Prostate gland (tissue), 2 donors: ENCODE results near the gene TRAPPC12. TPM values are rescaled to one million over a fixed set of nuclear protein-coding genes. Genes with fewer than 3 reads are reported as not detected.

Source experiments
- DNase-seq: peaks from one replicate; pipeline ENCODE4 v3.0.0-alpha.2; 2019; ENCODE audit warnings: low spot score
- H3K27ac ChIP-seq, 2 donors: fragments of 200-600 bp; sonication (generic); 2 replicates each; pipeline ENCODE4 v1.5.1; 2017 to 2019
- H3K27me3 ChIP-seq: fragments of 200-600 bp; sonication (generic); replicated peaks from 2 replicates; pipeline ENCODE4 v1.5.1; 2019; ENCODE audit not compliant: insufficient read depth
- H3K36me3 ChIP-seq, 2 donors: fragments of 200-600 bp; sonication (generic); 1 replicate in 1 of 2; 2 replicates in 1 of 2; pipeline versions ENCODE4 v1.5.1 to v1.8.1; 2017 to 2019
- H3K4me1 ChIP-seq: fragments of 200-600 bp; sonication (generic); replicated peaks from 2 replicates; pipeline ENCODE4 v1.5.1; 2019
- H3K4me3 ChIP-seq, 2 donors: fragments of 200-600 bp; sonication (generic); 2 replicates each; pipeline ENCODE4 v1.5.1; 2017 to 2019
- H3K9me3 ChIP-seq: fragments of 200-600 bp; sonication (generic); 2 replicates; pipeline ENCODE4 v1.5.1; 2017
- POLR2A ChIP-seq: fragments of 450-650 bp; IDR thresholded peaks from one replicate; pipeline ENCODE4 v1.6.1; 2016; ENCODE audit warnings: antibody characterized with exemption, mild to moderate bottlenecking
- POLR2AphosphoS5 ChIP-seq: sonication (generic); formaldehyde crosslinking; IDR thresholded peaks from one replicate; pipeline ENCODE4 v1.6.1; 2017; ENCODE audit warnings: antibody characterized with exemption
- WGBS: methylation state at CpG from one replicate; pipeline ENCODE4 v1.1.5; 2018; 5-methylcytosine and 5-hydroxymethylcytosine counted together
- intact Hi-C: fragments of 100-400 bp; cut with DNase I; formaldehyde crosslinking; loops from one replicate; pipeline ENCODE4 v1.14.2; 2022
- total RNA-seq, 2 donors: library from RNA; depleted of rRNA; stranded (reverse); fragments of >200 nt; gene quantifications; one replicate each; pipeline ENCODE4 v1.1.0, GENCODE V29; 2016
- TF ChIP-seq, protein P1 (sequence below), 4 experiments: fragments of 200-600 bp in 2 of 4; fragments of 450-650 bp in 2 of 4; sonication (generic) in 2 of 4; IDR thresholded peaks; 1 replicate in 3 of 4; 2 replicates in 1 of 4; pipeline ENCODE4 v1.5.1; 2016 to 2019; ENCODE audit warnings: antibody characterized with exemption in 4 of 4, mild to moderate bottlenecking in 2 of 4, moderate library complexity in 2 of 4

Gene TRAPPC12
- total RNA-seq, 2 donors from 2014 or later, result 114 to 128 TPM

DNA sequence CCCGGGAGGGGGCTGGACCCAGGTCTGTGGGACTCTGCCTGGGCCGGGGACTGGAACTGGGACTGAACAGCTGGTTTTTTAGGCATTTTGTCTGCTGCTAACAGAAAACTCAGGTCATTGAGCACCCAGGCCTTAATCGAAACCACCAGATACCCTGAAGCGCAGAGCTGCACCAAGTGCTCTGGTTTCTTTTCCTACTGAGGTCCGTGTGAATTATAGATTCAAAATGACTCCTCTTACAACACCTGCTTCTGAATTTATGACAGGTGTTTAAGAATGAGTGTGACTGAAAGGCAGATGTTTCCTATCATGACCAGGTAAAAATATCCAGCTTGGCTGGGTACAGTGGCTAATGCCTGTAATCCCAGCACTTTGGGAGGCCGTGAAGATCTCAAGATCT, 47.8 kb downstream of the TRAPPC12 start:
- TF ChIP-seq POLR2AphosphoS5 (no peak), POLR2A (no peak)
- TF ChIP-seq, protein P1, sequence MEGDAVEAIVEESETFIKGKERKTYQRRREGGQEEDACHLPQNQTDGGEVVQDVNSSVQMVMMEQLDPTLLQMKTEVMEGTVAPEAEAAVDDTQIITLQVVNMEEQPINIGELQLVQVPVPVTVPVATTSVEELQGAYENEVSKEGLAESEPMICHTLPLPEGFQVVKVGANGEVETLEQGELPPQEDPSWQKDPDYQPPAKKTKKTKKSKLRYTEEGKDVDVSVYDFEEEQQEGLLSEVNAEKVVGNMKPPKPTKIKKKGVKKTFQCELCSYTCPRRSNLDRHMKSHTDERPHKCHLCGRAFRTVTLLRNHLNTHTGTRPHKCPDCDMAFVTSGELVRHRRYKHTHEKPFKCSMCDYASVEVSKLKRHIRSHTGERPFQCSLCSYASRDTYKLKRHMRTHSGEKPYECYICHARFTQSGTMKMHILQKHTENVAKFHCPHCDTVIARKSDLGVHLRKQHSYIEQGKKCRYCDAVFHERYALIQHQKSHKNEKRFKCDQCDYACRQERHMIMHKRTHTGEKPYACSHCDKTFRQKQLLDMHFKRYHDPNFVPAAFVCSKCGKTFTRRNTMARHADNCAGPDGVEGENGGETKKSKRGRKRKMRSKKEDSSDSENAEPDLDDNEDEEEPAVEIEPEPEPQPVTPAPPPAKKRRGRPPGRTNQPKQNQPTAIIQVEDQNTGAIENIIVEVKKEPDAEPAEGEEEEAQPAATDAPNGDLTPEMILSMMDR (IDR thresholded peaks at IDR 0.05), result no peak
- Histone ChIP-seq H3K27ac (no peak overlapping the region), H3K4me1 (no peaks in the 10 kb centered on the region), H3K27me3 (no peaks in the 10 kb centered on the region), H3K4me3 (no peak overlapping the region), H3K36me3 (no peaks in the 10 kb centered on the region), H3K9me3 (no peaks in the 10 kb centered on the region)
- intact Hi-C loops, result no loop called here
- no peak for DNase-seq
- WGBS, result 85% methylated on average over 6 of the region's 6 CpGs

DNA sequence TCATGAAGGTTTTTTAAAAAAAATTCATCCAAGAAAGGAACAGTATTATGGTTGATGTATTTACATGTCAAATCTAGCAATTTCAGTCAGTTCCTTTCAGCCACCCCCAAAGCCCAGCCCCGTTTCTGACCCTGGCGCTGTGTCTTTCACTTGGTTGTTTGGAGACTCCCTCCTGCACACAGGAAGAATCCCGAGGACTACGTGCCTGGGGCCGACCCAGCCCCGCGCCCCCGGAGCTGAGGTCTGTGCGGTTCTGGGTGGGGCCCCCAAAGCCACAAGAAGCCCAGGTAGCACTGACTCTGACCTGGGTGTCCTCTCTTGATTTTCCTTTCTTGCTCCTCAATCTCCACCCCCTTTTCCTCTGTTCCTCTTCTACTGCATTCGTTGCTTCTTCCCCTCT, 49.1 kb downstream of the TRAPPC12 start:
- 87% methylated on average over 10 of the region's 10 CpGs for WGBS
- Histone ChIP-seq H3K4me3 (no peak overlapping the region), H3K9me3 (no peaks in the 10 kb centered on the region), H3K27ac (no peak overlapping the region), H3K4me1 (no peaks in the 10 kb centered on the region), H3K36me3 (no peaks in the 10 kb centered on the region), H3K27me3 (no peaks in the 10 kb centered on the region)
- intact Hi-C loops, result no loop called here
- no peak for DNase-seq
- TF ChIP-seq, protein P1 (IDR thresholded peaks at IDR 0.05), result no peak
- no peak for TF ChIP-seq POLR2AphosphoS5
- TF ChIP-seq POLR2A, result no peak

DNA sequence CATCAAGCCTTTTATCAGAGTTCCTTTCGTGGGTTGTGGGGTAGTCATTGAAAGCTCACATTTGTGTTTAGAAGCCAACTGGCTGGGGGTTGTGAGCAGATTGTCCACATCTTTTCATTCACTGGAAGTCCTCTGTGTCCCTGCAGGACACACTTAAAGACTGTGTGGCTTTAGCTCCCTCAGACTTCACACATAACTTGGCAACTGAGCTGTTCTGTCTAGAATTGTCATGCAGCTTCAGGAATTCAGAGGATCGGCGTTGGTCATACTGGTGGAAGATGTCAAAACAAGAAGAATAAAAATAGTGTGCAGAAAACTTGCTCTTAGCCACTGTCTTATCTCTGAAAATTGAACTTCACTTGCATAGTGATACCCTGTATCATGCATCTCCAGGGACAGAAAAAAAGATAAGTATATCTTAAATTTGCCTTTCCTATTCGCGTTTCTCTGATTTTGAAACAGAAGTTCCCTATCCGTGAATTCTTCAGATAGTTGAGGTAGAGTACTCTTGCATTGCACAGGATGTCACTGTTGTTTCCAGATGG, 49.6 kb downstream of the TRAPPC12 start:
- 91% methylated on average over 6 of the region's 6 CpGs for WGBS
- H3K36me3 ChIP-seq, result no peaks in the 10 kb centered on the region
- no peaks in the 10 kb centered on the region for H3K27me3 ChIP-seq
- intact Hi-C loops, result no loop called here
- no peak for TF ChIP-seq POLR2AphosphoS5
- TF ChIP-seq, protein P1 (IDR thresholded peaks at IDR 0.05), result no peak
- TF ChIP-seq POLR2A, result no peak
- H3K4me1 ChIP-seq, result no peaks in the 10 kb centered on the region
- H3K9me3 ChIP-seq, result no peaks in the 10 kb centered on the region
- no peak overlapping the region for H3K27ac ChIP-seq
- DNase-seq, result no peak
- no peak overlapping the region for H3K4me3 ChIP-seq

DNA sequence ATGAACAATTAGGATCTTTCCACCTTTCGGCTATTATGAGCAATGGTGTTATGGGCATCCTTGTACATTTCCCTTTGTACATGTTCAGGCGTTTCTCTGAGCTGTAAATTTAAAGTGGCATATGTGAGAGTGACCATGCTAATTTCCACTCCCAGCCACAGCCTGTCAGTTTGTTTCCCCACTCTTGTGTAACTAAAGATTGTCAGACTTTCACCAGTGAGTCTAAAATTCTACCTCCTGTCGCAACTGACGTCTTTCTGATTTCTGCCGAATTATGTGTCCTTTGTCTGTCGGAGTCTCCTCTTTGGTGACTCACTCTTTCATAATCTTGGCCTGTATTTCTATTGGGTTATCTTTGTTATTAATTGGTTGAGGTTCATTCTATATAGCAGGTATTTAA, 50.7 kb downstream of the TRAPPC12 start:
- no peaks in the 10 kb centered on the region for H3K9me3 ChIP-seq
- no peaks in the 10 kb centered on the region for H3K27me3 ChIP-seq
- no peak overlapping the region for H3K27ac ChIP-seq
- H3K36me3 ChIP-seq, result no peaks in the 10 kb centered on the region
- TF ChIP-seq POLR2AphosphoS5, result no peak
- TF ChIP-seq POLR2A, result no peak
- TF ChIP-seq, protein P1 (IDR thresholded peaks at IDR 0.05), result no peak
- 84% methylated on average over 6 of the region's 6 CpGs for WGBS
- no peak for DNase-seq
- no peaks in the 10 kb centered on the region for H3K4me1 ChIP-seq
- intact Hi-C loops, result no loop called here
- H3K4me3 ChIP-seq, result no peak overlapping the region

DNA sequence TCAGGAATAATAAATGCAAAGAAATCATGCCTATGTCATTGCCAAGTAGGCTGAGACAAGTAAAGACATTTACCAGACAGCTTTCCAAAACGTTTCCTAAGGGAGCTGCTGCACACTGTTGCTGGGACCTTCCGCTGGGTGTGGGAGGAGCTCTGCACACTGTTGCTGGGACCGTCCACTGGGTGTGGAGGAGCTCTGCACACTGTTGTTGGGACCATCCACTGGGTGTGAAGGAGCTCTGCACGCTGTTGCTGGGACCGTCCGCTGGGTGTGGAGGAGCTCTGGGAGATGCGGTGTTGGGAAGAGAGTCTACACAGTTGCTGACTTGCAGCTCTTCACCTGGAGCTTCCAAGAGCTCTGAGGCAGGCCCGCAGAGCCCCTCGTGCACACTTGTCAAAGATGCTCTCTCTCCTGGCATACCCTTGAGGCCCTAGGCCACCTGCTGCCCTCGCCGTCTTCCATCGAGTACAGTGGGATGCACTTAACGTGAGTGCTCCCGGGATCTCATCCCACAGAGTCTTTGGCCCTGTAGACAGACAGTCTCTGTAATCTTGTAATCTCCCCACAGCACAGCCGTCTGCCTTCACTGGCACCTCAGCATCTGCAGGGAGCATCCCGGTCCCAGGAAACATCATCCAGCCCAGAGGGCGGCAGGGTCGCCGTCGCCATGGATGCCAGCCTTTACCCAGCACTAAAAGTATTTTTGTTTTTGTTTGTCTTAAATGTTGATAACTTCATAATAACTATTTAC, 51.4 kb downstream of the TRAPPC12 start:
- TF ChIP-seq POLR2A, result no peak
- TF ChIP-seq, protein P1 (IDR thresholded peaks at IDR 0.05), result no peak
- no peak for TF ChIP-seq POLR2AphosphoS5
- no peaks in the 10 kb centered on the region for H3K4me1 ChIP-seq
- H3K36me3 ChIP-seq, result no peaks in the 10 kb centered on the region
- no peak overlapping the region for H3K4me3 ChIP-seq
- no peak overlapping the region for H3K27ac ChIP-seq
- no peaks in the 10 kb centered on the region for H3K27me3 ChIP-seq
- H3K9me3 ChIP-seq, result no peaks in the 10 kb centered on the region
- intact Hi-C loops, result no loop called here
- 81% methylated on average over 20 of the region's 20 CpGs for WGBS
- no peak for DNase-seq
